ENCODE measurements around the gene RGS10.

GRCh38 chr10:119511828-119512515 lies 30.5 kb downstream of the RGS10 start:
- TF ChIP-seq EZH2 (IDR thresholded peaks at IDR 0.05; ENCODE audit: borderline replicate concordance, low read depth, low read length, poor library complexity, severe bottlenecking): no peak
- no peak for TF ChIP-seq CTCF (conservative IDR thresholded peaks at IDR 0.05; ENCODE audit: low read depth, low read length)
